Measurements from ENCODE around the gene MEAF6.
A peak's percentile ranks its signal among the peaks of the same experiment; 100 is the strongest.

The MEAF6 gene

GRCh38 chr1:37476087-37476452 lies 38.5 kb downstream of the MEAF6 start:
- no peak for DNase-seq (ENCODE audit: low read depth)
- H3K4me3 ChIP-seq (ENCODE audit: low read depth, low read length), result peak overlapping the region; percentile 80
- TF ChIP-seq CTCF (IDR thresholded peaks at IDR 0.05; ENCODE audit: insufficient read depth, low read depth, low read length, missing control alignments), result no peak

- no peak for TF ChIP-seq CTCF (IDR thresholded peaks at IDR 0.05; ENCODE audit: insufficient read depth, low read depth, low read length, missing control alignments)
- peak; percentile 23 for DNase-seq (ENCODE audit: low read depth)
- H3K4me3 ChIP-seq (ENCODE audit: low read depth, low read length), result peak overlapping the region; percentile 80
Measured at GRCh38 chr1:37475380-37476086, 39.0 kb downstream of the MEAF6 start.

- TF ChIP-seq CTCF (IDR thresholded peaks at IDR 0.05; ENCODE audit: insufficient read depth, low read depth, low read length, missing control alignments), result no peak
- H3K4me3 ChIP-seq (ENCODE audit: low read depth, low read length), result peak overlapping the region; percentile 80
- no peak for DNase-seq (ENCODE audit: low read depth)
Measured at GRCh38 chr1:37474697-37475379, 39.7 kb downstream of the MEAF6 start.

GRCh38 chr1:37474046-37474696 lies 40.4 kb downstream of the MEAF6 start, which contains the start of gene ZC3H12A:
ZC3H12A (plus strand) TSS chr1:37474580; CDS start chr1:37475497, 917 bp downstream.
- peak within 1 kb of the TSS; percentile 80 for H3K4me3 ChIP-seq (ENCODE audit: low read depth, low read length)
- DNase-seq (ENCODE audit: low read depth), result peak; percentile 96
- no peak for TF ChIP-seq CTCF (IDR thresholded peaks at IDR 0.05; ENCODE audit: insufficient read depth, low read depth, low read length, missing control alignments)

GRCh38 chr1:37473431-37474045 lies 41.0 kb downstream of the MEAF6 start:
- DNase-seq (ENCODE audit: low read depth), result no peak
- TF ChIP-seq CTCF (IDR thresholded peaks at IDR 0.05; ENCODE audit: insufficient read depth, low read depth, low read length, missing control alignments), result no peak
- H3K4me3 ChIP-seq (ENCODE audit: low read depth, low read length), result peak overlapping the region; percentile 44

- DNase-seq (ENCODE audit: low read depth), result no peak
- no peak overlapping the region for H3K4me3 ChIP-seq (ENCODE audit: low read depth, low read length)
- TF ChIP-seq CTCF (IDR thresholded peaks at IDR 0.05; ENCODE audit: insufficient read depth, low read depth, low read length, missing control alignments), result no peak
Measured at GRCh38 chr1:37472994-37473393, 41.6 kb downstream of the MEAF6 start.

All from GM12865 (cell line).